ENCODE data around the gene EXOSC9.

Gene EXOSC9

GRCh38 chr4:121819216-121819965 lies 18.3 kb downstream of the EXOSC9 start:
- Histone ChIP-seq H3K36me3 (ENCODE audit: insufficient read depth, low read length) (peaks cover 77% of the 10 kb centered on the region), H3K4me1 (ENCODE audit: insufficient read depth, low read length) (peaks cover 19% of the 10 kb centered on the region), H3K27me3 (ENCODE audit: insufficient read depth, low read length) (no peaks in the 10 kb centered on the region), H3K9me3 (ENCODE audit: low read length) (no peaks in the 10 kb centered on the region), H2AFZ (ENCODE audit: low read depth, low read length) (no peak overlapping the region), H3K4me3 (ENCODE audit: low read length) (no peak overlapping the region)

GRCh38 chr4:121822047-121822446 lies 20.9 kb downstream of the EXOSC9 start:
- Histone ChIP-seq H3K4me3 (ENCODE audit: low read length) (peak overlapping the region; percentile 91), H3K27me3 (ENCODE audit: insufficient read depth, low read length) (no peaks in the 10 kb centered on the region), H3K4me1 (ENCODE audit: insufficient read depth, low read length) (peaks cover 19% of the 10 kb centered on the region), H3K9me3 (ENCODE audit: low read length) (no peaks in the 10 kb centered on the region), H3K36me3 (ENCODE audit: insufficient read depth, low read length) (peaks cover 56% of the 10 kb centered on the region), H2AFZ (ENCODE audit: low read depth, low read length) (no peak overlapping the region)

GRCh38 chr4:121822796-121823504 lies 21.8 kb downstream of the EXOSC9 start:
- peak overlapping the region; percentile 91 for H3K4me3 ChIP-seq (ENCODE audit: low read length)
- no peaks in the 10 kb centered on the region for H3K27me3 ChIP-seq (ENCODE audit: insufficient read depth, low read length)
- H3K4me1 ChIP-seq (ENCODE audit: insufficient read depth, low read length) = peaks cover 19% of the 10 kb centered on the region
- peaks cover 55% of the 10 kb centered on the region for H3K36me3 ChIP-seq (ENCODE audit: insufficient read depth, low read length)
- H2AFZ ChIP-seq (ENCODE audit: low read depth, low read length) = peak overlapping the region; percentile 40
- no peaks in the 10 kb centered on the region for H3K9me3 ChIP-seq (ENCODE audit: low read length)

- H3K27me3 ChIP-seq (ENCODE audit: insufficient read depth, low read length) = no peaks in the 10 kb centered on the region
- no peaks in the 10 kb centered on the region for H3K9me3 ChIP-seq (ENCODE audit: low read length)
- peaks cover 19% of the 10 kb centered on the region for H3K4me1 ChIP-seq (ENCODE audit: insufficient read depth, low read length)
- H3K4me3 ChIP-seq (ENCODE audit: low read length) = peak within 1 kb of the TSS; percentile 91
- peaks cover 52% of the 10 kb centered on the region for H3K36me3 ChIP-seq (ENCODE audit: insufficient read depth, low read length)
- peak within 1 kb of the TSS; percentile 98 for H2AFZ ChIP-seq (ENCODE audit: low read depth, low read length)
Measured at GRCh38 chr4:121823505-121824170, 22.5 kb downstream of the EXOSC9 start, which contains the start of gene CCNA2. TSS of gene CCNA2 (minus strand) at chr4:121823883. CDS start at chr4:121823628, 255 bp downstream.

- peak overlapping the region; percentile 91 for H3K4me3 ChIP-seq (ENCODE audit: low read length)
- H2AFZ ChIP-seq (ENCODE audit: low read depth, low read length) = peak overlapping the region; percentile 98
- H3K4me1 ChIP-seq (ENCODE audit: insufficient read depth, low read length) = peaks cover 19% of the 10 kb centered on the region
- peaks cover 47% of the 10 kb centered on the region for H3K36me3 ChIP-seq (ENCODE audit: insufficient read depth, low read length)
- H3K9me3 ChIP-seq (ENCODE audit: low read length) = no peaks in the 10 kb centered on the region
- no peaks in the 10 kb centered on the region for H3K27me3 ChIP-seq (ENCODE audit: insufficient read depth, low read length)
Measured at GRCh38 chr4:121824171-121824527, 23.0 kb downstream of the EXOSC9 start.

- no peak overlapping the region for H3K4me3 ChIP-seq (ENCODE audit: low read length)
- peaks cover 19% of the 10 kb centered on the region for H3K4me1 ChIP-seq (ENCODE audit: insufficient read depth, low read length)
- no peaks in the 10 kb centered on the region for H3K9me3 ChIP-seq (ENCODE audit: low read length)
- no peak overlapping the region for H2AFZ ChIP-seq (ENCODE audit: low read depth, low read length)
- H3K27me3 ChIP-seq (ENCODE audit: insufficient read depth, low read length) = no peaks in the 10 kb centered on the region
- peaks cover 44% of the 10 kb centered on the region for H3K36me3 ChIP-seq (ENCODE audit: insufficient read depth, low read length)
Measured at GRCh38 chr4:121824950-121825349, 23.8 kb downstream of the EXOSC9 start.

GRCh38 chr4:121827853-121828252 lies 26.7 kb downstream of the EXOSC9 start:
- Histone ChIP-seq H3K36me3 (ENCODE audit: insufficient read depth, low read length) (peaks cover 35% of the 10 kb centered on the region), H3K27me3 (ENCODE audit: insufficient read depth, low read length) (no peaks in the 10 kb centered on the region), H3K4me1 (ENCODE audit: insufficient read depth, low read length) (peaks cover 4% of the 10 kb centered on the region), H2AFZ (ENCODE audit: low read depth, low read length) (no peak overlapping the region), H3K4me3 (ENCODE audit: low read length) (no peak overlapping the region), H3K9me3 (ENCODE audit: low read length) (no peaks in the 10 kb centered on the region)

- Histone ChIP-seq H3K9me3 (ENCODE audit: low read length) (no peaks in the 10 kb centered on the region), H3K36me3 (ENCODE audit: insufficient read depth, low read length) (peaks cover 42% of the 10 kb centered on the region), H3K4me1 (ENCODE audit: insufficient read depth, low read length) (no peaks in the 10 kb centered on the region), H3K4me3 (ENCODE audit: low read length) (no peak overlapping the region), H3K27me3 (ENCODE audit: insufficient read depth, low read length) (no peaks in the 10 kb centered on the region), H2AFZ (ENCODE audit: low read depth, low read length) (no peak overlapping the region)
Measured at GRCh38 chr4:121829511-121829910, 28.4 kb downstream of the EXOSC9 start.

- Histone ChIP-seq H3K4me1 (ENCODE audit: insufficient read depth, low read length) (no peaks in the 10 kb centered on the region), H3K9me3 (ENCODE audit: low read length) (no peaks in the 10 kb centered on the region), H2AFZ (ENCODE audit: low read depth, low read length) (no peak overlapping the region), H3K27me3 (ENCODE audit: insufficient read depth, low read length) (no peaks in the 10 kb centered on the region), H3K4me3 (ENCODE audit: low read length) (no peak overlapping the region), H3K36me3 (ENCODE audit: insufficient read depth, low read length) (peaks cover 29% of the 10 kb centered on the region)
Measured at GRCh38 chr4:121838136-121838535, 37.0 kb downstream of the EXOSC9 start.

- no peaks in the 10 kb centered on the region for H3K27me3 ChIP-seq (ENCODE audit: insufficient read depth, low read length)
- H2AFZ ChIP-seq (ENCODE audit: low read depth, low read length) = no peak overlapping the region
- no peaks in the 10 kb centered on the region for H3K4me1 ChIP-seq (ENCODE audit: insufficient read depth, low read length)
- no peak overlapping the region for H3K4me3 ChIP-seq (ENCODE audit: low read length)
- peaks cover 41% of the 10 kb centered on the region for H3K36me3 ChIP-seq (ENCODE audit: insufficient read depth, low read length)
- H3K9me3 ChIP-seq (ENCODE audit: low read length) = no peaks in the 10 kb centered on the region
Measured at GRCh38 chr4:121842862-121843261, 41.7 kb downstream of the EXOSC9 start.

- Histone ChIP-seq H3K4me3 (ENCODE audit: low read length) (no peak overlapping the region), H3K4me1 (ENCODE audit: insufficient read depth, low read length) (no peaks in the 10 kb centered on the region), H3K9me3 (ENCODE audit: low read length) (no peaks in the 10 kb centered on the region), H3K27me3 (ENCODE audit: insufficient read depth, low read length) (no peaks in the 10 kb centered on the region), H3K36me3 (ENCODE audit: insufficient read depth, low read length) (peaks cover 49% of the 10 kb centered on the region), H2AFZ (ENCODE audit: low read depth, low read length) (no peak overlapping the region)
Measured at GRCh38 chr4:121846662-121847061, 45.5 kb downstream of the EXOSC9 start.

GRCh38 chr4:121851354-121851753 lies 50.2 kb downstream of the EXOSC9 start:
- H3K27me3 ChIP-seq (ENCODE audit: insufficient read depth, low read length) = no peaks in the 10 kb centered on the region
- H3K4me1 ChIP-seq (ENCODE audit: insufficient read depth, low read length) = no peaks in the 10 kb centered on the region
- peaks cover 24% of the 10 kb centered on the region for H3K36me3 ChIP-seq (ENCODE audit: insufficient read depth, low read length)
- no peak overlapping the region for H2AFZ ChIP-seq (ENCODE audit: low read depth, low read length)
- no peak overlapping the region for H3K4me3 ChIP-seq (ENCODE audit: low read length)
- no peaks in the 10 kb centered on the region for H3K9me3 ChIP-seq (ENCODE audit: low read length)

GRCh38 chr4:121860121-121860520 lies 59.0 kb downstream of the EXOSC9 start:
- Histone ChIP-seq H3K9me3 (ENCODE audit: low read length) (no peaks in the 10 kb centered on the region), H3K27me3 (ENCODE audit: insufficient read depth, low read length) (no peaks in the 10 kb centered on the region), H3K36me3 (ENCODE audit: insufficient read depth, low read length) (peaks cover 43% of the 10 kb centered on the region), H3K4me1 (ENCODE audit: insufficient read depth, low read length) (no peaks in the 10 kb centered on the region), H2AFZ (ENCODE audit: low read depth, low read length) (no peak overlapping the region), H3K4me3 (ENCODE audit: low read length) (no peak overlapping the region)
